HG03565 (cell line): ENCODE results near the gene ATXN7L2.
A peak's percentile ranks its signal among the peaks of the same experiment; 100 is the strongest.

ENCODE experiments used
- ATAC-seq: cut with Tn5 transposase; IDR thresholded peaks from one replicate; pipeline ENCODE4 v1.9.1; 2021; ENCODE audit warnings: mild to moderate bottlenecking, moderate library complexity; ENCODE audit not compliant: unreplicated experiment

ATXN7L2 gene

DNA sequence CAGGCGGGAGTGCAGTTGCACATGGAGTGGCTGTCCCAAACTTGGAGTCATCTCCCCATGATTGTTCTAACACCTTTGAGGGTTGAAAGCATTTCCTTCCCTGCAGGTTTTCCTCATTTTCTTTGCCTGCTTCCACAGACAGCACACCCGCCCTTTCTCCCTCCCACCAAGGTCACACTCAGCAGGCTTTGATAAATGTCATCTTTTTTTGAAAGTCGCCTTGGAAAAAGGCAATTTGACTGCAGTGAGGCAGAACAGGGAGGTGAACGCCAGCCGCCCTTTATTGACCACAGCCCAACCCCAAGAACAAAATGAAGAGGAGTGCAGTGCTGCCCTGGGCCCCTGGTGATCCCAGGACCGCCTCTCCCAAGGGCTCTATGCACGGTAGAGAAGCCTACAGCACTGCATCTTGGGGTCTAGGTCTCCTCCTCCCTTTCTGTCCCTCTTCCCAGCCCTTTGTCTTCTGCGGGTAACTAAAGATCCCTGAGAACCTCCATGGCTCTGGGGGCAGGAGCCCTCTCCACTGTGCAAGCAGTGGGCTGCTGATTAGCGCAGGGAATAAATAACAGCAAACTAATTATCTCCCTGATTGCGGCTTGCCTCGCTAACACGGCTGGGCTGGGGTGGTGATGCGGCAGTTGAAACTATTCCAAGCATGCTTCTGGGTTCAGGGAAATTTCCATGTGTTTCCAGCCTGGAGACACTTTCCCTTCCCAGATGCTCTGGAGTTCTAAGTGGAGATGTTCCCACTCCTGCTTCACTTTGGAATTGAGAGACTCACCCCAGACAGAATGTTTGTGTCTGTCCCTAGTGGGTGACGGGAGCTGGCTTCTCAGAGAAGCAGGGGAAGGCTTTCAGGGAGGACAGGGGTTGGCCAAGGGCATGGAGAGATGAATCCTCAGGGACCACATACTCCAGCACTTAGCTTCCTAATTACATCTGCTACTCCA, 37.6 kb downstream of the ATXN7L2 start:
- ATAC-seq = no peak

DNA sequence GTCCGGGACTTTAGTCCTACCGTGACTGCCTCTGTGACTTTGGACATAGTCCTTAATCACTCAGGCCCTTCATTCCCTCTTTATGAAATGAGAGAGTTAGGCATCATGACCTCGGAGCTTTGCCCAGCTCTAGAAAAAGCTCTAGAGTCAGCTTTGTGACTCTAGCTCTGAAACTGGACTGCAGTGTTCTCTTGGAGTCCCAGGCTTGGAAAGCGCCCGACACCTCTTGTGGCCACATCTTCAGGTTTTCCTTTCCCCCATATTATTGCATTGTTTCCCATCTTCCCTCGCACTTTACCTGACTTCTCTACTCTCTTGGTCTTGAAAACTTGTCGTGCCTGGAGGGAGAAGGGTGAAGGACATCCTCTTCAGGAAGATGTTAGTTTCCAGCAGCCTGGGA, 38.3 kb downstream of the ATXN7L2 start:
- no peak for ATAC-seq

DNA sequence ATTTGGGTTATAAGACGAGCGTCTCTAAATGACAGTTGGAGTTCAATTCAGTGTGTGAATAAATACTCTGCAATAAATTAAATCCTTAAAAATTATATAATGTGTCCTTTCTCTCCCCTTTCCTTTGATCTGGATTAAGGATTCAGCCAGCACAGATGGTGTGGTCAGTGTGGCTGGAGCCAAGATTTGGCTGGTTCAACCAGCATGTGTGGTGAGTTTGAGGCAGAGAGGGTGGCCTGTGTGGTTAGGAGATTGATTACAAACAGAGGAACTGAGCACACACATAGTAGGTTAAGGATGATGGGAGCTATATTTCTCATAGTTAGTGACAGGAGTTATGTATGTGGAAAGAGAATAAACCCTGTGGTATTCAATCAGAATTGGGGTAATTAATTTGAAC, 40.0 kb downstream of the ATXN7L2 start:
- ATAC-seq = no peak

DNA sequence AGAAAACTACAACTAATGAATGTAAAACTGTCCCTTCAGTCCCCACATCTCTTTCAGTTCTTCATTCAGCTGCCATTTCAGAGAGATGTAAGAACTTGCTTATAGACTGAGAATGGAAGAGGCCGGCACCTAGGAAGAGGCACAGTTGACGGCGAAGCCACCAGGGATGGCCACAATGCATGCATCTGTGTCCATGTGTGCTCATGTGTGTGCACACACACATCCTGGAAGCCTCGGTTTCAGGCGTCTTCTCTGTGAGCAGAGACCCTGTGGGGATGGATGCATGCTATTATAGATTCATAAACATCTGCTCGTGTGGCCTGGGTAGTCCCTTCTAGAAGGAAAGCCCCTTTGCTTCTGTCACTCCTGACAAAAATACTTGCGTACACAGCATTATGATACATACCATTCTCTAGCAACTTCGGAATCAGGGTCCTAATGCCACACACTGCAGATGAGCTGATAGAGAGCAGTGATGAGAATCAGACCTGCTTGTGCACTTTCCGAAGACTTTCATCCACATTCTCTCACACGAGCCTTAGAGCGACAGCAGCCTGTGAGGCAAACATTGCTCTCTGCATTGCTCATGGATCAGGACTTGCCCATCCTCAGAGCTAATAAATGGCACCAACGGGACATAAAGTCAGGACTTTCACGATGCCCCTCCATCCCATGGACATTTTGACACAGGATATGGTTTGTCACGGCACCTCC, 43.5 kb downstream of the ATXN7L2 start:
- peak; percentile 57 for ATAC-seq

DNA sequence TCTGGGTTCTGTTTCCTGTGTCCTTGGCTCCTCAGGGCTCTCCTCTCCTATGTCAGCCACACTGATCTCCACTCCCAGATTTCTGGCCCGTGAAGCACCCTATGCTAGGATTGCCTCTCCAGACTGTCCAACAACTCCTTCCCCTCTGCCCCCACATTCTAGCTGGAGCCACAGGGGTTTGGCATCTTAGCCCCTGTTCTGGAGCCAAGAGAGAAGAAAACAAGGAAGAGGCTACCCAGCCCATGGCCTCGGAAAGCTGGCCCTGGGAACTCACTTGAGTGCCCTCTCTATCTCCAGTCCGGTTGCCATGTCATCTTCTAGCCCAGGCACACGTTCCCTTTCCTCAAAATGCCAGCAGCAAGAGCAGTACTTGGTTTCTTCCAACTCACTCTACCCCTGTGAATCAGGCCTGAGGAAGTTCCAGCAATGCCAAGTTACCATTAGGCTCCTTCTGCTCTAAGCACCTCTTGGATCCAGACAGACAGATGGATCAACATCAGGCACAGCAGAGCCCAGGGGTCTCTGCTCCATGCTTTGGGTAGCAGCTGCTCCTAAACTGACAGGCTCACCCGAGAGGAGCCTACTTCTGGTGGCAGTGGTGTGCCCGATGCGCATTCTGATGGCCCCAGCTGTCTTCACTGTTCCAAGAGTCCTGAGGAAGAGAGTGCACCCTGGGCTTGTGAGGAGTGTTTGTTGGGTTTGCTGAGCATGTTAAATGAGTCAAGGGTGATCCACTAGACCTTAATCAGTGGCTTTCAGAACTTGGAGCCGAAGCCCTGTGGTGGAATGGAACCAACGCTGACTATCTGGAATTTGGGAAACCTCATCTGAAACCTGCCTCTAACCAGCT, 44.4 kb downstream of the ATXN7L2 start:
- no peak for ATAC-seq

DNA sequence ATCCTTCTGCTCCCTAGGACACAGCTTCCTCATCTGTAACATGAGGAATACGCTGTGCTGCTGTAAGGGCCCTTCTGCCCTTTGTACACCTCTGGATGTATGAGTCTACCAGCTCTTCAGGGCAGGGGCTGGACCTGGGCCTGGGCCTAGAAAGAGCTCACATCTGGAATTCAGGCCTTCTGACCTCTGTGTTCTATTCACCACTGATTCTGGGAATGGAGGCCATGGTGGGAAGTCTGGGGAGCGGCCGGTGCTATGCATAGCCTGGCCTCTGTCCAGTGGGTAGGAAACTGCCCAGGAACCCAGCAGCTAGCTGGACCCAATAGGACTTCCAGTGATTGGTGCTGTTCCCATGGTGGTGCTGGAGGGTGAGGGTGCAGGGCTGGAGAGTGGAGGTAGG, 45.0 kb downstream of the ATXN7L2 start:
- ATAC-seq = no peak

DNA sequence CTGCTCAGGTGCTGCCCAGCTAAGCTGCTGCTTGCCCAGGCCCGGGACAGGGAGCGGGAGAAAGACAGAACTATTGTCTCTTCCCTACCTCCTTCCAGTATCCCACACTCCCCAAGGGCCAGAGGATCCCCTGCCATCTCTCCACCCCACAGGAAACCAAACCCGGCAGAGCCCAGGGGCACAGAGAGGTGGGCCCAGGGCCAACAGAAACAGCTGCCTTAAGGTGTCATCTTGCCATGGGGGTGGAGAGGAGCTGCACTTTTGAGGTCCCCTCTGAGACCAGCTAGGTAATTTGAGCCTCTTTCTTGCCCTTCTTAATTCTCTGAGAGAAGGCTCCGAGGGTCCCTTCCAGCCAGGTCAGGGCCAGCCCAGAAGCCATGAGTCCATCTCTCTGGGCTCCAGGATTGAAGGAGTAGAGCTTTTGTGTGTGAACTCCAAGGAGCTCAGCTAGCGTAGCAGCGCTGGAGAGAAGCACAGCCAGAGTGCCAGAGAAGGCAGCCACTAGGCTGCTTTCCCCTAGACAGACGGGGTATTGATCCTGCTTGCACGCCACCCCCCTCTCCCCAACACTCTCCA, 46.3 kb downstream of the ATXN7L2 start:
- ATAC-seq = no peak

DNA sequence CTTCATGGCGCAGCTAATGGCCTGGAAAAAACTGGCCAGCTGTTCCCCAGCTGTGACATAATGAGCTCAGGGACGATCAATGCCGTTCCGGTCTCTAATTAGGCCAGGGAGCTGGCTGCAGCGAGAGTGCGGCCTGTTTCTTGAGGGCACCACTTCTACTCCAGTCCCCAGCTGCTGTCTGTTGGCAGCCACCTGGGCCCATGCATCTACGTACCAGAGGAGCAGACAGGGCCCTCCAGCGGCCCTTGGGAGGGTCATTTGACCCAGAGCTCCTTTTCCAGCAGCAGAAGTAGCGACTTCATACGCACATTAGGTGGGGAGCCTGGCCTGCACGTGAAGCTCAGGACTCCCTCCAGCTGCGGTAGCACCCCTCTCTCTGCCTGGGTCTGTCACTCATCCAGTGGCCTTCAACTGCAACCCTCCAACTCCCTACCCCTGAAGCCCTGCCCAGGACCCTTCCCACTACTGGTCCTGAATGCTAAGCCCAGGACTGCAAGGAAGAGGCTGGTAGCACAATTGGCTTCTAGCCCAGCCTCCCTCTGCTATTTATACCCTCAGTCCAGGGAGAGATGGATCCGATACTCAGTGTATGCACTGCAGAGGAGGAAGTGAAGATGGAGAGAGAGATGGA, 46.9 kb downstream of the ATXN7L2 start:
- no peak for ATAC-seq

DNA sequence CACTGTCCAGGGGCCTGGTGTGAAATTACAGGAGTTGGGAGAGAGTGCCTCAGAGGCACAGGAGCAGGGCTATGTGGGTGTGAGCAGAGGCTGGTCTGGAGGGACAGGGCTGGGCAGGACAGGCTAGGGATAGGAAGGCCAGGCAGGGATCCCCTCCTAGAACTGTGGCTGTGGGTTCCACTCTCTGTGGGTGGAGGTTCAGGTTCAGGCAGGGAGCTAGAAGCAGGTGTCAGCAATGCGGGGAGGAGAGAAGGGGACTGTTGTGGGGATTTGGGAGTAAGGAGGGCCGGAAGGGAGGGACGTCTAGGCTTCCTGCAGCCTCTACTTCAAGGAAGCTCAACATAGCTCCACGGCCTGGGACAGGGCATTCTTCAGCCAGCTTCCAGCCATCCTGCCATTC, 47.7 kb downstream of the ATXN7L2 start:
- ATAC-seq = no peak

DNA sequence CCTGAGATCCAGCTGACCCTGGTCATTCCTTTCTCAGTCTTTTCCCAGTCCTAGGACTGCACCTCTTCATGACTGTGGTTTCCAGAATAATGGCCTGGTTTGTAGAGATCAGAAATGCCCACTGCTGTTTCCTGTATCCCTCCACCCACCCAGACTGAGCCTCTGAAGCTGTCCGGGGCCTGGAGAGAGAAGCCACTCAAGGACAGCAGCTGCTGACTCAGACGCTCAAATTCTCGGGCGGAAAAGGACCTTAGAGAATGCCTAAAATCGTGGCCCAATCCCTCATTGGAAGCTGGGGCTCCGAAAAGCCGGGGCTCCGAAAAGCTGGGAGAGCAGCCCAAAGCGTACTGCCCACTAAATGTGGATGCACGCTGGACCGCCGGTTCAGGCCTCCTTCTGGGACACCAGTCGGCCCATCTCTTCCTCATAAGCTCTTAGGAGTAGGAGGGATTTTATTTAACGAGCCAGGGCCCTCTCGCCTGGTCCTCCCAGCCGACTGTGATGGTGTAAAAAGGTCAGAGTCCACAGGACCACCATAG, 48.2 kb downstream of the ATXN7L2 start:
- no peak for ATAC-seq

DNA sequence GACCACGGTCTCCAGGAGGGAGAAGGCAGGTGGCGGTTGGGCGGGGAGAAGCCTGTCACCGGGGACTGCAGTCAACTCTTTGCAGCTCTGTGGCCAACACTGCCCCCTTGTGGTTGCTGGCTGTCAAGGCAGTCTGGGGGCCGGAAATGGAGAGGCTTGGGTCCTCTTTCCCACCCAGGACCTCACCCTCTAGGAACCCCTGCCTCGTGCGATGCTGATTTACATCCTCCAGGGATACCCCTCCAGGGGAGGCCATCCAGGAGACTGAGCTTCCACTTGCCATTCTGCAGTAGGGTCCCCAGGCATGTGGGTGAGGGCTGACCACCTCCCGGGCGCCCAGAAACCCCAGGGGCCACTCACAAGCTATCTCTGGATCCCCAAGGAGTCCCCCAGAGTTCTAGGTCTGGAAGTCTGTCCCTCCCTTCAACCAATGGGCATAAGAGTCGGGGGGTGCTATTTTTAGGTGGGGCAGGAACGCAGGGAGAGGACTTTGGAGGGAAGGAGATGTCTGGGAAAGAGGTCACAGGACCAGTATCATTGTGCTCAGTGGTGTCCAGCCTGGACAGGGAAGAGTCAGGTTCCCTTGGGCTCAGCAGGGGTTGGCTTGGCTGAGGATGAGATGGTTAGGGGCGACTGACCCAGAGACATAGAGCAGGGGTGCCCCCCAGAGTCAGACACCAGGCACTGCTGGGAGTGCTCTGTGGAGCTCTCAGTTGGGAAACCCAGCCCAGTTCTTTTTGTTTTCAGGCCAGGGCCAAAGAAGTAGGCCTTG, 48.8 kb downstream of the ATXN7L2 start:
- peak; percentile 63 for ATAC-seq

DNA sequence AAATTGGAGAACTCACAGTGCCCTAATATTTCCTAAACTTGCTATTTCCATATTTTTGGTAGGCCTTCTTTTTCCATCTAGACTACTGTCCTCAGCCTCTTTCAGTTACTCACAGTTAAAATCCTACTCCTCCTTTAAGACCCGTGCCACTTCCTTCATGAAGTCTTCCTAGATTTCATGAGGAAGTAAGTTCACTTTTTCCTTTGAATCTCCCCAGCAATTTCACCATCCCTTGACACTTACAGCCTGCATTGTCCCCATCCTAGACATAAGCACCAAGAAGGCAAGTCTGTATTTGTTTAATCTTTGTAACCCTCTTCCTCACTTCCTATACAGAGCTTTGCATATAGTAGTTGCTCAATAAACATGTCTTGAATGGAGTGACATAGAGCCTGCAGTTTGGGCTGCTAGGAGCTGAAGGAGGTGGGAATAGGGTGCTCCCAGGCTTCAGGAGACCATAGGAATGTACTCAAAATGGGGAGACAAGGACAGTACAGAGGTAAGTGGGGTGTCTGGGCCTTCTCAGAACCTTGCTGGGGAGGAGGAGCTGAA, 50.7 kb downstream of the ATXN7L2 start:
- ATAC-seq = no peak

DNA sequence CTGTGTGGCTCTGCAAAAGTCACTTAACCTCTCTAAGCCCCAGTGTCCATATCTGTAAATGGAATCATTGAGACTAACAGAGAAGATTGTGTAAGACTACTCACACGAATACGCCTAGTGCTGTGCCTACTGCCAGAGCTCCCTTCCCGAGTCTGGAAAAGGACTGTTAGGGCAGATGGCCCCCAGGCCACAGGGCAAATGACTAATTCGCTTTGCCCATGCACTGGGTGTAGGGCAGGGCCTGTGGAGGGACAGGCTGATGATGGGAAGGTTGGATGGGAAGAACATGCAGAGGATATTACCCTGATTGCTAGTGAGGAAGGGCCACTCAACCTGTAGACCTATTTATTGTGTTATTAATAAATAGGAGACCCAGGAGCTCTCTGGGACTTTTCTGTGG, 51.8 kb downstream of the ATXN7L2 start:
- ATAC-seq = no peak

DNA sequence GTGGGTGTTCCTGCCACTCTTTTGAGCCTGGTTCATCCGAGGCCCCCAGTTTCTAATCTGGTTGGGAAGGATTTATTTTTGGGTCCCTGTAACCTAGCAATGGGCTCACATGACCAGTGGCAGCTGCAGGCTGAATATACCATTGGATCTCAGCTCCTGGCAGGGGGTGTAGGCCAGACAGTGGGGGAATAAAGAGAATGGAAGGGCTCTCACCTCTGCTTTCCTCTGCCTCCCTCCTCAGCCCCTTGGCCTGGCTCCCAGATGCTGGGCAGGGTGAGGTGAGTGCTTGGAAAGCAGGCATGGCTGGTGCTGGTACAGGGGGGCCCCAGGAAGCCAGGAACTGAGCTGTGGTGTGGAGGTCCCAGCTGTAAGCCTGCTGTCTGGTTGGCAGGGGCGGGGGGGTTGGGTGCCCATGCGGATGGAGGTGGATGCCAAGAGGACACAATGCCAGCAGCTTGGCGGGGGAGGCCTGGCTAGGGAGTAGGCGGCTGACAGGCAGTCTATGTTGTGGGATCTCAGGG, 52.3 kb downstream of the ATXN7L2 start:
- no peak for ATAC-seq

DNA sequence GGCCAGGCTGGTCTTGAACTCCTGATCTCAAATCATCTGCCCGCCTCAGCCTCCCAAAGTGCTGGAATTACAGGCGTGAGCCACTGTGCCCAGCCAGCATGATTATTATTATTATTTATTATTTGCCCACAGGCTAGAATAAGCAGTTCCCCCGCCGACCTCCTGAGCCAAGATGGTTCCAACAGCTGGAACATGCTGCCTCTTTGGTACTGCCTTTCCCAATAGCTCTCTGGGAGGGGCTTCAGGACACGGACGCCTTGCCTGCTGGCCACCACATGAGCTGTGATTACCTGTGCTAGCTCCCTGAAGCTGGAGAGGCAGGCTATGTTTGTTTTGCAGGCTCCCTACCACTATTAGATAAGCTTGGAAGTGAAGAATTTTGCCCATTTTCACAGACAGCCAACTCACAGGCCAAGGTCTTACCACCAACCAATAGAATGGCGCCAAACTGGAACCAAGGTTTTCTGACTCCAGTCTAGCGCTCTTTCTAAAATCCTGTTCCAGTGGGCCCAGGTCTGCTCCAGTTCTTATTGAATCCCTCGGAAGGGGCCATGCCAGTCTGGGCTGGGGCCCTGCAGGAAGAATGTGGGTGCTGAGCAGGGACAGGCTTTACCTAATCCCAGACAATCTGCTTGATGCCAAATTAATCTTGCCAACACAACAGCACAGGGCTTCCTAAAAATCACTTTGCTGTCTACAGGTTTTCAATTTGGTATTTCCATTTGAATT, 53.9 kb downstream of the ATXN7L2 start:
- no peak for ATAC-seq

DNA sequence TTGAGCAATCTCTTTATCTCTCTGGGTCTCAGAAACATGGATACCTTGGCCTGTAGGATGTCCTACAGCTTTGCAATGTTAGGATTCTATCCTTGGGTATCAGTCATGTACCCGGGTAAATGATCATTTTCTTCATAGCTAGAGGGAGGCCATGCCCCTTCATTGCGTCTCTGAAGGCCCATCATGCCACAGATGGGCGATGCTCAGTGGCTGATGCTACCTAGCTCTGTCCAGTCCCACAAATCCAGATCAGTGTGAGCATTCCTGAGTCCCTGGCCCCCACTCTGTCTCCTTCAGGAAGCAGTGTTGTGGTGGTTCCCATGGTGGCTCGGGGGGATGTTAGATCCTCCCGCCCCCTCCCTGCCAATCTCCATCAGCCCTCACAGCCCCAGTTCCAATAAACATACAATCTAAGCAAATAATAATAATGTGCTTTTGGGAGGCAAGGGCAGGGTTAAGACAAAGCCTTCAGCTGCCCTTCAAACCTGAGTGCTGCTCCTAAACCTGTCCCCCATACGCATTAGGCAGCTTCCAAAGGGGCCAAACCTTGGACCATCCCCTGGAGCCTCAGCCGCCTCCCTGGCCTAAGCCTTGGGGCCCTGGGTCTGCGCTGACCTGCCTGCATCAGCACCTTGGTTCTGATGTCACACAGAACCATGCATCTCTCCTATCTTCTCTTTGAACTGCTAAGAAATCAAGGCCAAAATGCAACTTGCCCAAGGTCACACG, 55.3 kb downstream of the ATXN7L2 start:
- no peak for ATAC-seq

DNA sequence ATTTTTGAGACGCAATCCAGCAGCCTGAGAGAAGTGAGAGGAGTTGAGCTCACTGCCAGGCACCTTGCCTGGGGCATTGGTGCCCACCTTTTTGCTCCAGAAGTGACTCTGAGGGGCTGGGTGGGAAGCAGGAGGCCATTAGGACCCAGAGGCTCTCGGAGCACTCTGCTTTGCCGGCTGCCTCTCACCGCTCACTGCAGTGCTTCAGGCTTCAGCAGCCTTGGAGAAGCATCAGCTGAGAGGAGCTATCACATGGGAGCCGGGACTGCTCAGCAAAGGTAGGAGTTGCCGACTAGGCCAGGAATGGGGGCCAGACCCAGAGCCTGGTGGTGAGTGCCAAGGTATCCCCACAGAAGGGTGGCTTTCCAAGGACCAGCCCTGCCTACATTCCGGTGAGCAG, 56.0 kb downstream of the ATXN7L2 start, which contains the start of gene GPR61:
Gene GPR61, plus strand, starts transcription at position 197 of the 400 bp plus-strand sequence. CDS start 3,151 bp downstream, outside the sequence.
- no peak for ATAC-seq
